ENCODE results near the gene TACR1.

Gene TACR1

GRCh38 chr2:75142081-75142480 lies 57.2 kb downstream of the TACR1 start:
- DNase-seq, result no peak

- DNase-seq, result no peak
Observed at GRCh38 chr2:75140288-75140687, 59.0 kb downstream of the TACR1 start.

GRCh38 chr2:75139171-75139570 lies 60.1 kb downstream of the TACR1 start:
- DNase-seq, result no peak

GRCh38 chr2:75138528-75138927 lies 60.8 kb downstream of the TACR1 start:
- no peak for DNase-seq

GRCh38 chr2:75135776-75136400 lies 63.4 kb downstream of the TACR1 start:
- DNase-seq, result no peak

- no peak for DNase-seq
Observed at GRCh38 chr2:75134860-75135259, 64.5 kb downstream of the TACR1 start.

- no peak for DNase-seq
Observed at GRCh38 chr2:75133621-75134570, 65.4 kb downstream of the TACR1 start.

GRCh38 chr2:75130171-75130570 lies 69.1 kb downstream of the TACR1 start:
- no peak for DNase-seq

GRCh38 chr2:75123876-75124275 lies 75.4 kb downstream of the TACR1 start:
- DNase-seq, result no peak

GRCh38 chr2:75113231-75113869 lies 86.0 kb downstream of the TACR1 start:
- DNase-seq, result no peak

GRCh38 chr2:75108937-75109482 lies 90.3 kb downstream of the TACR1 start:
- no peak for DNase-seq

- DNase-seq, result no peak
Observed at GRCh38 chr2:75102011-75102410, 97.3 kb downstream of the TACR1 start.

GRCh38 chr2:75100801-75101151 lies 98.5 kb downstream of the TACR1 start:
- no peak for DNase-seq

GRCh38 chr2:75100011-75100800 lies 99.1 kb downstream of the TACR1 start:
- no peak for DNase-seq

- DNase-seq, result no peak
Observed at GRCh38 chr2:75099521-75099922, 99.8 kb downstream of the TACR1 start.

GRCh38 chr2:75098856-75099255 lies 100.5 kb downstream of the TACR1 start:
- DNase-seq, result no peak

- DNase-seq, result no peak
Observed at GRCh38 chr2:75097831-75098230, 101.5 kb downstream of the TACR1 start.

- DNase-seq, result no peak
Observed at GRCh38 chr2:75094405-75094804, 104.9 kb downstream of the TACR1 start.

- no peak for DNase-seq
Observed at GRCh38 chr2:75090770-75091515, 108.4 kb downstream of the TACR1 start.

- DNase-seq, result no peak
Observed at GRCh38 chr2:75089471-75089870, 109.8 kb downstream of the TACR1 start.

GRCh38 chr2:75088791-75089190 lies 110.5 kb downstream of the TACR1 start:
- DNase-seq, result no peak

GRCh38 chr2:75087736-75088135 lies 111.6 kb downstream of the TACR1 start:
- no peak for DNase-seq

All from activated CD8-positive, alpha-beta memory T cell treated with anti-CD3 and anti-CD28 coated beads for 24 hours (primary cell).